Sigmoid colon (tissue), 4 donors: ENCODE measurements around the gene RANBP9.

Experiments used
- EP300 ChIP-seq, 4 donors: sonication (generic); formaldehyde crosslinking; IDR thresholded peaks; one replicate each; pipeline ENCODE4 v1.6.1; 2017; ENCODE audit warnings: antibody characterized with exemption in 4 of 4
- POLR2A ChIP-seq, 2 donors: fragments of 450-650 bp; IDR thresholded peaks; one replicate each; pipeline ENCODE4 v1.6.1; 2016; ENCODE audit warnings: antibody characterized with exemption in 2 of 2, mild to moderate bottlenecking in 2 of 2, moderate library complexity in 2 of 2
- TF ChIP-seq, protein P1 (sequence below), 4 experiments: fragments of 450-650 bp in 3 of 4; fragments of 200-600 bp in 1 of 4; IDR thresholded peaks; one replicate each; pipeline ENCODE4 v1.5.1; 2016 to 2019; ENCODE audit warnings: antibody characterized with exemption in 4 of 4, mild to moderate bottlenecking in 3 of 4, moderate library complexity in 2 of 4

- TF ChIP-seq POLR2A (IDR thresholded peaks at IDR 0.05) (no peak), EP300 (IDR thresholded peaks at IDR 0.05) (no peak)
- TF ChIP-seq, protein P1, sequence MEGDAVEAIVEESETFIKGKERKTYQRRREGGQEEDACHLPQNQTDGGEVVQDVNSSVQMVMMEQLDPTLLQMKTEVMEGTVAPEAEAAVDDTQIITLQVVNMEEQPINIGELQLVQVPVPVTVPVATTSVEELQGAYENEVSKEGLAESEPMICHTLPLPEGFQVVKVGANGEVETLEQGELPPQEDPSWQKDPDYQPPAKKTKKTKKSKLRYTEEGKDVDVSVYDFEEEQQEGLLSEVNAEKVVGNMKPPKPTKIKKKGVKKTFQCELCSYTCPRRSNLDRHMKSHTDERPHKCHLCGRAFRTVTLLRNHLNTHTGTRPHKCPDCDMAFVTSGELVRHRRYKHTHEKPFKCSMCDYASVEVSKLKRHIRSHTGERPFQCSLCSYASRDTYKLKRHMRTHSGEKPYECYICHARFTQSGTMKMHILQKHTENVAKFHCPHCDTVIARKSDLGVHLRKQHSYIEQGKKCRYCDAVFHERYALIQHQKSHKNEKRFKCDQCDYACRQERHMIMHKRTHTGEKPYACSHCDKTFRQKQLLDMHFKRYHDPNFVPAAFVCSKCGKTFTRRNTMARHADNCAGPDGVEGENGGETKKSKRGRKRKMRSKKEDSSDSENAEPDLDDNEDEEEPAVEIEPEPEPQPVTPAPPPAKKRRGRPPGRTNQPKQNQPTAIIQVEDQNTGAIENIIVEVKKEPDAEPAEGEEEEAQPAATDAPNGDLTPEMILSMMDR (IDR thresholded peaks at IDR 0.05): no peak
Observed at GRCh38 chr6:13689511-13690256, 22.0 kb downstream of the RANBP9 start.
